HG03025 (cell line): ENCODE data around the gene GIMAP5.

Experiments
- ATAC-seq: cut with Tn5 transposase; IDR thresholded peaks from one replicate; pipeline ENCODE4 v1.9.1; 2021; ENCODE audit warnings: mild to moderate bottlenecking, moderate library complexity; ENCODE audit not compliant: unreplicated experiment, low FRiP score

Gene GIMAP5

DNA sequence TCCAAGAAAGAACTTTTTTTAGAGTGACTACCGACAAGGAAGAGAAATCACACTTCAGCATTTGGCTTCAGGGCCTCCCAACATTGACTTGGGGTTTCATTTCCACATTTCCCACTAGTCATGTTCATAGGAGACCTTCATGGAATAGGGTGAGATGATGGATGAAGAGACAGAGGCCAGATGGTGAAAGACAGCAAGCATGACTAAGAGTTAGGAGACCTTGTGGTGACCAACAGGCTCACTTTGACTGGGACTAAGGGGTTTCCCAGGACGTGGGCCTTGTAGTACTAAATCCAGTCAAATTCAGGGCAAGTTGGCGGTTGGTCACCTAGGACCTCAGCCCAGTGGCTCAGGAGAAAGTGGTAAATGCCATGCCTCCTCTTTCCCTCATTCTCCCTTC lies 3.0 kb upstream of the GIMAP5 start:
- ATAC-seq, result no peak

DNA sequence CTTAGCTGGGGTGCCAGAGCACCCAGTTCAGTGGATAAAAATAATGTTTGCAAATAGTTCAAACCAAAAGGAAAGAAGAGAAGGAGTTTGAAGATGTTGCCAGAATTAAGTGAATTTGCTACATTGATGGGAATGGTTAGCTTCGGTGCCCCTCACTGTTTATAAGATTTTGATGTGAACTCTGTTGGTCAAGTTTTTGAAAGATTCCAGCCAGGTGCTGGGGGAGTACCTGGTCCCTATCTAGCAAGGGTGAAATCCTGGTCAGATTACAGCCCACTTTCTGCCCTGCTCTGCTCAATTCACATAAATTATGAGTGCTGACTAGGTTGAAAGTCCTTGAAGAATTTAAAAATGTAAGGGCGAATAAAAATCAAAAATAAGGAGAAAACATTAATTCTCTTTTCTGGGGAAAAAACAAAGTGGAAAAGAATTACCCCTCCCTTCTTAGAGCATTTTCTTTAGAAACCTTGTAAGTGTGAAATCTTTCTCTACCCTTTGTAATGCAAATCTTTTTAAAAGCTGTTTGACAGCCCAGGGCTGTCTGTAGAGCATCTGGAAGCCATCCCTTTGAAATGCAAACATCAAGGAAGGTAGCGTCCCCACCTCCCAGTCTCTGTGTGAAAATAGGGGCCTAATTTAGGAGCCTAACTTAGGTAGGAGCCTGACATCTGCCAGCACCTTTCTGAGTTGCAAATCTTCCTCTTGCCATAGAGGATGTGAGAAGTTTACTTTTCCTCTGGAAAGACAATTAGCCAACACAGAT lies 1.4 kb upstream of the GIMAP5 start:
- no peak for ATAC-seq

DNA sequence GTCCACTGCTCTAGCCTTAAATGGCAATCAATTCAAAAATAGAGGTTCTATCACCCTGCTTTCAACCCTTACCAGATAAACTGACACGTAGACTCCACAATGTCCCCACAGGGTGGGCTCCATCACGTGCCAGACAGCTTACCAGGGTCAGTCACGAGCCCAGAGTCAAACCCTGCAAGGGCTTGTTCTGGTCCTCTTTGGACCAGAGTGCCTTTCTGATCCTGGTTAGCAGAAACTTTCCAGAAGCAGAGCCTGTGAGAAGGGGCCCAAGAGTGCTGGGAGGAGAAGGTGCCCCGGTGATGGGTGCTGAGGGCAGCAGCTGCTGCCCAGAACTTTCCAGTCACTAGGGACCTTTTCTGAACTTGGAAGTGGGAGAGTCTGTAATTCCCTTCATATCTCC lies 354 bp upstream of the GIMAP5 start:
- no peak for ATAC-seq

DNA sequence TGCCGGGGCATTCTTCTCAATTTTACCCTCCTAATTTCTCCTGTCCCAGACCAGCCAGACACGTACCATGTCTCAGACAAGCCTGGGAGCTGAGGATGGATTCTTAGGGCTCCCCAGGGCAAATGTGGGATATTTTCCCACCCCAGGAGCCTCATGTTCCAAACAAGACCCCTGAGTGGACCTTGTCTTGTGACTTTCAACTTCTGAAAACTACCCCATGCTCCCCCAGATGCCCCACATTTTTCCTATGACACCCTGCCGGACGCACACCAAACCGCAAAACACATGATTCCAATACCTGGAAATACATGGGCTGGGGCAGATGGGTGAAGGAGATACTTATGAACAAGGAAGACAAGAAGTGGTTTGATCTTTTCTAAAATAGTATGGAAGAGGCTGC lies 874 bp downstream of the GIMAP5 start:
- ATAC-seq, result no peak

DNA sequence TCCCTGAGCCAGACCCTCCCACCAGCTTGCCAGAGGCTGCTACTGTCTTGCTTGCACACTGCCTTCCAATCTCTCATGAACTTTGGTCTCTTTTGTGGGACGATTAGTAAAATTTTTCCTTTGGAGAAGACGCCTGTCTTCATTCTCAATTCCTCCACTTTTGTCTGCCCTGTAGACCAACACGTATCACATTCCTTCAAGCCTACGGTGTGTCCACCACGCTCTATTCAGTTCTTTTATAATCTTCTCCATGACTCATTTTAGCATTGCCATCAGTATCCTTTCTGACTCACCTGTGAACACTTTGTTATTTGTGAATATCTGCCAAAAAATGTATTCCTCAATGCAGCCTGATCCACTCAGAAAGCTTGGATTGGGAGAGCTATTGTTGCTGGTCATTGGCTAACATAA lies 1.4 kb downstream of the GIMAP5 start:
- ATAC-seq, result no peak

DNA sequence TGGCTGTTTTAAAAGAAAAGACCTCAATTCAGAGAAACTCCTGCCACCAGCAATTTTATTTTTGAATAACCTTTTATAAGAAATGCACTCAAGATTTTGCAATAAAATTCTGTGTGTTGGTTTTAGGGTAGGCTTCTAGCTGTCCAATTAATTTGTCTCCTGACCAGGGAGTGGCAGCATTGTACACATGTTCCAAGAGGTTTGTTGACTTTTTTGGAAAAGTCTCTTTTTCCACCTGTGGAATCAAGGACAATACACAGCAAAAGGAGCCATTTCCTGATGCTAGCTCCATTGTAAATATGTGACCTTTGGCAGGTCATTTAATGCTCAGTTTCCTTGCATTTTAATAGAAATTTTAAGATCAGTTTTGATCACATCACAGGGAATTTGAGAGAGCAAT lies 1.8 kb downstream of the GIMAP5 start:
- no peak for ATAC-seq

DNA sequence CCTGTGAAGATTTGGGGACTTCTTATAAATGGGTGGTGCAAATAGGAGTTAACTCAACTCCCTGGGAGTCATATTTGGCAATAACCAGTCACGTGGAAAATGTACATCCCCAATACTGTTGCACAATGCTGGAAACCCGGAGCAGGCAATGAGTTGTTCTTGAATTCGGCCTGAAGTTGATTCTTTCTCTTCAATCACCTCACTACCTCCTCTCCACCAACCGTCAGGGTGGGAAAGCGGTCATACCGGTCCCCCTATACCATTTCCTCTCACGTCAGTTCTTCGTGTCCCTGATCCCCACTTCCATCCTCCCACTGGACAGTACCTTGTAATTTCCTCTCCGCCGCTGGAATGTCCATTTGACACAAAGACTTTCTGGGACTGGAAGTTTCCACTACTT lies 2.8 kb downstream of the GIMAP5 start:
- ATAC-seq, result no peak

DNA sequence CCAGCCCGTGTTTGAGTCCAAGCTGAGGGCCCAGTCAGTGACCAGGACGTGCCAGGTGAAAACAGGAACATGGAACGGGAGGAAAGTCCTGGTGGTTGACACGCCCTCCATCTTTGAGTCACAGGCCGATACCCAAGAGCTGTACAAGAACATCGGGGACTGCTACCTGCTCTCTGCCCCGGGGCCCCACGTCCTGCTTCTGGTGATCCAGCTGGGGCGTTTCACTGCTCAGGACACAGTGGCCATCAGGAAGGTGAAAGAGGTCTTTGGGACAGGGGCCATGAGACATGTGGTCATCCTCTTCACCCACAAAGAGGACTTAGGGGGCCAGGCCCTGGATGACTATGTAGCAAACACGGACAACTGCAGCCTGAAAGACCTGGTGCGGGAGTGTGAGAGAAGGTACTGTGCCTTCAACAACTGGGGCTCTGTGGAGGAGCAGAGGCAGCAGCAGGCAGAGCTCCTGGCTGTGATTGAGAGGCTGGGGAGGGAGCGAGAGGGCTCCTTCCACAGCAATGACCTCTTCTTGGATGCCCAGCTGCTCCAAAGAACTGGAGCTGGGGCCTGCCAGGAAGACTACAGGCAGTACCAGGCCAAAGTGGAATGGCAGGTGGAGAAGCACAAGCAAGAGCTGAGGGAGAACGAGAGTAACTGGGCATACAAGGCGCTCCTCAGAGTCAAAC lies 5.2 kb downstream of the GIMAP5 start:
- ATAC-seq, result no peak

DNA sequence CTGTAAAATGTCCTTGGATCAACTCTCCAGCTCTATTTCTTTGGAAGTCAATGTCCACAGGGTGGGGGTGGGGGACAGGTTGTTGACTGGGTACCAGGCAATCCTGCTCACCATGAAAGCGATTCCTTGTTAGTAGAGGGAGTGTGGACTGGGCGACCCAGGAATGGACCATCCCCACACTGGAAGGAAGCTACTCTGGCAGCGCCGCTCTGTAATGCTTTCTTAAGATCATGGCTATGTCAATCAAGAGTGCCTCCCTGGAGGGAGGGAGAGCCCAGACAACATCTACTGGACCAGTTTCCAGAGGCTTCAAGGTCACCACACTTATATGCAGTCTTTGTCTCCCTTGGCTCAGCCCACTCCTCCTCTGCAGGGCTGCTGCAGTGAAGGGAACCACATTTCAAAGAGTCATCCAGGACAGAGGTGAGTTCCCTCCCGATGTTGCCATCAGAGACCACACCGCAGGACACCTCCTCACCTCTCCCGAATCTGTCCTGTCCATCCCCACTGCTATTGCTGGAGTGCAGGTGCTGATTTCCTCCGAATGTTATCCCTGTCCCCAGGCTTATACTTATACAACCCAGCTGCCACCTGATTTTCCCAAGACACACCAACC lies 6.9 kb downstream of the GIMAP5 start:
- no peak for ATAC-seq

DNA sequence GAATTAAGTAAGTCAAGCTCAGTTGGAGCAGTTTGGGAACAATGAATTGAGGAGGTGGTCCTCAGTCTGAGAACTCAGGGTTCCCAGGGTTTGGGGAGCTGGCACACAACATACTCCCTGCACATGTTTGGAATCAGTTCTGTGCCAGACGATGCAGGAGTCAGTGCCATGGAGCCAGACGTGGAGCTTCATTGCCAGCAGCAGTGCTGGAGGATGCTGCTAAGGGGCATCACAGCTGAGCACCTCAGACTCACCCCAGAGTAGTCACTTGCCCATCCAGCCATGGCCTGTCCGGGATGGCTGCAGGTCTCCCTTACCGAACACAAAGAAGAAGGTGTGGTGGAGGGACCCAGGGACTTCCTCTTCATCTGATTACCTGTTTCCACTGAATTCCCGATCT lies 7.9 kb downstream of the GIMAP5 start:
- no peak for ATAC-seq

DNA sequence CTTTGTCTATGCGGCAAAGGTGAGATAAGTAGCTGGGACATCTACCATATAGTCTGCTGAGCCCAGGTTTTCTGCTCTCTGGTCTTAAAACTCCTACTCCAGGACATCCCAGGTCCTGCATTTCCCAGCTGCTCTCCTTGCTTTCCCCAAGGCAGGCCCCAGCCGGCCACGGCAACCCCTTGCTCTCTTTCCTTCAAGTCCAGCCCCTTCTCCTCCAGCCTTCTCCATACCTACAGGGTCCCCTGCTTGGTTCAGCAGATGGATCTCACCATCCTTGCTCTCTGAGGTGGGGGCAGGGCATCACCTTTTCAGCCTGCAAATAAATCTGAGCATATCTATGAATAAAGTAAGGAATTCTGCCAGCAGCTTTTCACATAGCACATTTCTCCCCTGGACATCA lies 8.7 kb downstream of the GIMAP5 start:
- ATAC-seq, result no peak

DNA sequence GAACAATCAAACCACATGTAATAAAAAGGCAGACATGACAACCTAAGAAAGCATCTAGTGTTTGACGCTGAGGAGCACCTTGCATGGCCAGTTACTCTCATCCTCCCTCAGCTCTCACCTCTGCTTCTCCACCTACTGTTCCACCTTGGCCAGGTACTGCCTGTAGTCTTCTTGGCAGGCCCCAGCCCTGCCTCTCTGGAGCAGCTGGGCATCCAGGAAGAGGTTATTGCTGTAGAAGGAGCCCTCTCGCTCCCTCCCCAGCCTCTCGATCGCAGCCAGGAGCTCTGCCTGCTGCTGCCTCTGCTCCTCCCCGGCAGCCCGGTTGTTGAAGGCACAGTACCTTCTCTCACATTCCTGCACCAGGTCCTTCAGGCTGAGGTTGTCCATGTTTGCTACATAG lies 9.7 kb downstream of the GIMAP5 start:
- ATAC-seq, result no peak

DNA sequence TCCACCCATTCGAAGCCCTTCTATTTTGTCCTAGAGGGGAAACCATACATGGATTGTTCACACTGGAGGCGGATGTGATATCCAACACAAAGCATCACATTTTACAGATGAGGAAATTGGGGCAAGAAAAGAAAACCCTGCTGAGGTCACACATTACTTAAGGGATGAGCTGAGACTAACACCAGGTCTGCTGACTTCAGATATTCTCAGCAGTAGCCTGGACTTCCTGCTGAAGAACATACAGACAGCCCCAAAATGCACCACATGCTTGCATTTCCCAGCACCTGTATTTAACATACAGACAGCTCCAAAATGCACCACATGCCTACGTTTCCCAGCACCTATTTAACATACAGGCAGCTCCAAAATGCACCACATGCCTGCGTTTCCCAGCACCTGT lies 11.2 kb downstream of the GIMAP5 start:
- no peak for ATAC-seq

DNA sequence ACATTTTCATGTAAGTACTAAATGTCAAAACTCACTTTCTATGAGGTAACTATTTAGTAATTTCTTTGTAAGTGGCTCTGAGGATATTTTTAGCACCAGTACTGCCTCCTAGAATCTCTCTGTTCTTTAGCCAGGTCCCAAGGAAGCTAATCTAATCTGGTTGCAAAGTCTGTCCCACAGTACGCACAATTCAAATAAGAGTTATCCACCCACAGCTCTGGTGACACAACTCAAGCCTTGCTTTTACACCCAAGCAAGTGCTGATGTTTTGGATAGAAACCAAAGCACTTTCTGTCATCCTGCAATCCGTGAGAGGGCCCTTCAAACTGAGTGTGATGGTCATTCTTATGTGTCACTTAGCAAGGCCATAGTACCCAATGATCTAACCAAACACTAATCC lies 14.5 kb downstream of the GIMAP5 start:
- ATAC-seq, result no peak

DNA sequence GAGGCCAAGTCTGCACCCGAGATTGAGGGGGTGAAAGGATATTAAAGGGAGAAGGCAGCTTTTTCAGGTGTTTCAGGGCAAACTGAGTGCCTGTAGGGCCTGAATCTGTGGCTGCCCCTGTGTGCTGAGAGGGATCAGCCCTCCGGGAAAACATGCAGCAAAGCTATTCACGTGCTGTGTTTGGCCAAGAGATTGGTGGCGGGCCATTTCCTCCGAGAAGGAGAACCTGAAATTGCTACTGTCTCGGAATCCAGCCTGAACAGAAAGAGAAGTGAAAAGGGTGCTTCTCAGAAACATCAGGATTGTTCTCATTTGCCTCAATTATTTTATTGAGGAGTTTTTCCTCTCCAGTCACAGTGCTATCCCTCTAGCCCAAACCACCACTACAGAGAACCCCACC lies 16.0 kb downstream of the GIMAP5 start:
- no peak for ATAC-seq

DNA sequence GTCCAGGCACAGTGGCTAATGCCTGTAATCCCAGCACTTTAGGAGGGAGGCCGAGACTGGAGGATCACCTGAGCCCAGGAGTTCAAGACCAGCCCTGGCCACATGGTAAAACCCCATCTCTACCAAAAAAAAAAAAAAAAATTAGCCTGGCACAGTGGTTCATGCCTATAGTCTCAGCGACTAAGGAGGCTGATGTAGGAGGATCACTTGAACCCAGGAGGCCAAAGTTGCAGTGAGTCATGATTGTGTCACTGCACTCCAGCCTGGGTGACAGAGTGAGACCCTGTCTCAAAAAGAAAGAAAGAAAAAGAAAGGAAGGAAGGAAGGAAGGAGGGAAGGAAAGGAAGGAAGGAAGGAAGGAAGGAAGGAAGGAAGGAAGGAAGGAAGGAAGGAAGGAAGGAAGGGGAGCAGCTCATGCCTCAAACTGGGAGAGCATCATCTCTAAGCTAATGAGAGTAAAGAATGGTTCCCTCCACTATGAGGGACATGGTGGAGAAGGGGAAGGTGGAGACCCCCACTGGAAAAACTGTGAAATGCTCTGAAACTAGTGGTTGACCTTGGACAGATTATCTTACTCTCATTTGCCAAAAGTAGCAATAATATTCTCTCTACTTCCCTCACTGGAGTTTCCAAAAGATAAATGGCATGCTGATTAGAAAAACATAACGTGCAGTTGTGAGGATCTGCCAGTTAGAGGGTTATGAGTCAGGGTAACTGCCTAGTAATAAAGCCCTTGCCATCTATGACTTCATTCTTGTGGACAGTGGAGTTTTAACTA lies 16.8 kb downstream of the GIMAP5 start:
- ATAC-seq, result no peak

DNA sequence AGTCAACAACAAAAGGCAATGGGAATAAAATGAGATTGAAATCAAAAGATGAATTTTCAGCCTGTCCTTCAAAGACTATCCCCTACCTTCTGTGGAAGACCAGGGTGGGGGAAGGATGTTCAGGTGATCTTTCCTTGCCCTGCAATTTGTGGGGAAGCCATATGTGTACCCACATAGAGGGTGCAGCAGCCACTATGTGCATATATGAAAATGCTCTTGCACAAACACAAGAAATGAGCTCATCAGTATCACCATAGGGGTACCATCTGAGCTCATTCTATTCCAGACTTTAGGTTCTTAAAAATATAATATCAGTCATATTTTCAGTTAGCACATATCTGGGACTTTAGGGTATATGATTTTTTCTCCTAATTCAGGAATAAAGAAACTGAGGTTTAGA lies 17.7 kb downstream of the GIMAP5 start:
- no peak for ATAC-seq

DNA sequence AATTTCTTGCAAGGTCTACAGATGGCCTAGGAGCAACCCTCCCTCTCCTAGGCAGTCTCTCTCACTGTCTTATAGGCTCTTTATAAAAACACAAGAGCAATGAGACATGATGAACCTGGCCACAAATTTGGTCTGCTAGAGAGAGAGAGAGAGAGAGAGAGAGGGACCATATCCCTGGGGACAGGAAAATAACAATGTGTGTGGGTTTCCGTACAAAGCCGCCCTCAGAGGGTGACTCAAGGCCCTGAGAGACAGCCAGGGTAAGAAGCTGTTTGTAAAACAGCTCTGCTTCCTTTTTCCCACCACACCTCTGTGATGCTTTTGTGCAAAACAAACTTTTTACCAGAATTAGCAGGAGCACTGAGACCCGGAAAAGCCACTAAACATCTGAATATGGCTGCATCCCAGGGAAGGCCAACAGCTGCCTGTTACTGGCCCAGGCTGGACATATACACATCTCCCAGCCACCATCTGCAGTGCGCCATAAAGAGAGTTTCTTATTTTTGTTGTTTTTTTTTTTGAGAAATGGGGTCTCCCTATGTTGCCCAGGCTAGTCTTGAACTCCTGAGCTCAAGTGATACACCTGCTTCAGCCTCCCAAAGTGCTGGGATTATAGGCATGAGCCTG lies 18.4 kb downstream of the GIMAP5 start:
- no peak for ATAC-seq

DNA sequence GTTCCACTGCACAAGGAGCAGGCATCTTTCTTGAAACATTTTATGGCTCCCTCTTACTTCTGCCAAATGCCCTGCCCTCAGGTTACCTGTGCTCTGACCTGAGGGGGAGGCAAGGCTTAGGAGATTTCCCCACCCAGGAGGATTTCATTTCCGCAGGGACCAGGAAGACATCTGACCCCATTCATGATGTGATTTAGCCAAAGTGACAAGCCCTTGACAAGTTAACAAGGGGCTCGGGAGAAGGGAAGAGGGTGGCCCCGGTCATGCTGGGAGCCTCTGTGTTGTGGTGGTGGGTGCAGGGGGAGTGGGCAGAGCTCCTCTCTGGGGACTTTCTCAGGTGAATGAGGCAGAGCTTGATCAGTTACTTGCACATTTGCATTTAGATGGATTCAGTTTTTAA lies 18.9 kb downstream of the GIMAP5 start:
- no peak for ATAC-seq

DNA sequence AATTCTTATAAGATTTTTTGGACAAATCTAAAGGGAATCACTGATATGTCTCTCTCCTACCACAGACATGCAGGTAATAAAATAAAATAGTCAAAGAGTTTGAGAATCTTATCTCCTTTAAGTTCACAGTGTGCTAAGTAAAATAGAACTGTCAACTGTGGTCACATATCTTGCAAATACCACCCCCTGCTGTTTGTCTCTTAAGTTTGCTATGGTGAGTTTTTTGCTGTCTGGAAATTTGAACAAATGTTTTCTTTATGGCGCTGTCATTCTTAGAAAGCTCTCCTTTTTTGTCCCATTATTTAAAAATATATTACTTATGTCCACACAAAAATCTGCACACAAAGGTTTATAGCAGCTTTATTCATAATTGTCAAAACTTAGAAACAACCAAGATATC lies 19.6 kb downstream of the GIMAP5 start:
- ATAC-seq, result no peak

DNA sequence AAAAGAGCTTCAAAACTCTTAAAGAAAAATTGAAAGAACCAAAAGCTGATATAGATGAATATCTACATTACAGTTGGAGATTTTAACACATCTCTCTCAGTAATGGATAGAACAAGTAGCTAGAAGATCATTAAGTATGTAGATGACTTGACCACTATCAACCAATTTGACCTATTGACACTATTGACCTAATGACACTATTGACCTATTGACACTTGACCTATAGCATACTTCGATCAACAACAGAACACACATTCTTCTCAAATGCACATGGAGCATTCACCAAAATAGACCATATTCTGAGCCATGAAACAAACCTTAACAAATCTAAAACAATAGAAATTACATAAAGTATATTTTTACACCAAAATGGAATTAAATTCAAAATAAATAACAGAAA lies 22.3 kb downstream of the GIMAP5 start:
- no peak for ATAC-seq
